Hematopoietic multipotent progenitor cell treated with erythropoietin and hydrocortisone succinate and interleukin-3 and kit ligand, for 17 days (in vitro differentiated cells): Measurements from ENCODE around the gene KIF26B.

Experiments
- DNase-seq: peaks from one replicate; pipeline ENCODE4 v3.0.0-alpha.2; 2015; ENCODE audit warnings: low spot score

Gene KIF26B

DNA sequence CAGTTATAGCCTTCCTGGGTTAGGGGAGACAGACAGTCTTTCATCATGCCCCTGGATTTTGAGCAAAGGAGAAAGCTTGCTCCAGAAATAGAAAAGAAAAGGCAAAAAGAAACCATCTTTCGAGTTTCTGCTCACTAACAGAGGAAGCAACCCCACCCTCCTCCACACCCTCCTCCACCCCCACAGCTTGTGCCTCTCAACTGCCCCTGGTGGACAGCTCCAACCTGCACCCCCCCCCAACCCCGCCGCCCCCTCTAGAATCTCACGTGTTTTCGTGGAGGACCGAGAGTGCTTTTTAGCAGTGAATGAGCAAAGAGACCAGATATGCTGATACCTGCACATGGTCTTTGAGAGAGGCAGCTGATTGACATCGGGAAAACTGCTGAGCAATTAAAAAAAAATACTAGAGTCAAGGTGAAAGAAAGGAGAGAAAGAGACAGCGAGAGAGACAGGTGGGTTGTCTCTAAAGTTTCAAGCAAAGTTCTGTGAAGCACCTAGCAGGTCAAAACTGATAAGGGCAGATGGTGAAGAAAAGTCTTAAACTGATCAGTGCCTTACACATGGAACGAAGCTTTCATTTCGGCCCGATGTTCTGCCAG lies 358.3 kb downstream of the KIF26B start:
- DNase-seq, result no peak

- DNase-seq, result no peak
Observed at GRCh38 chr1:245516284-245516759, 361.5 kb downstream of the KIF26B start.

- no peak for DNase-seq
Observed at GRCh38 chr1:245520611-245521010, 365.8 kb downstream of the KIF26B start.

DNA sequence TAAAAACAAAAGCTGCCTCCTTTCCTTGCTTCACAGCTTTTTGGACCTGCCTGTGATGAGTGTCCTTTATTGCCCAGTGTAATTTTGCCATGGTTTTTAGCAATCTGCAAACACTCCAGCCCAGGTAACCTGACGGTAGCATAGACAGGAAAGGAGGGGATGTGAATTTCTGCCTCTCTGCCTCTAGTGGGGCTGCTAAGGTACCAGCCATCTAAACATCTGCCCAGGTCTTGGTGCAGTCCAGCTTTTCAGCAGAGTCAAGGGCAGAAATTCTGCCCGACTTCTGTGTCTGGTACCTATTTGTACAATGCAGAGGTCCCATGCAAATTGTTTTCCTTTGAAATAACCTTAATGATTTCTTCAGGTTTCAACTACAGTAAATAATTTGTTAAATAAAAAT lies 371.4 kb downstream of the KIF26B start:
- no peak for DNase-seq

DNA sequence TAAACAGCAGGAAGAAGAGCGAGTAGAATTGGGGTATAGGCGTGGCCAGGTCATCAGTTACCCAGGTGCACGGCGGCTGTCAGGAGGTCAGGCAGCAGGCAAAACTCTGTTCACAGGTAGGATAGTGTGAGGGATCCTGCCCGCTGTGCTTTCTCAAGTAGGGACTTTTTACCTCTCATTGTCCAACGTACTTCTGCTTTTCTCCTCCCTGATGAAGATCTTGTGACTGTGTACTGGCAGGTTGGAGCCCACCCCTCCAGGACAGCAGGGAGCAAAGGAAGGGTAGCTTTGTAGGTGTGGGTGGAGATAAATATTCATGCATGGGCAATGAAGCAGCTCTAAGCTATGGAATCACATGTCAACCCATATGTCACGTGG lies 373.5 kb downstream of the KIF26B start:
- no peak for DNase-seq

GRCh38 chr1:245530937-245531336 lies 376.2 kb downstream of the KIF26B start:
- no peak for DNase-seq

DNA sequence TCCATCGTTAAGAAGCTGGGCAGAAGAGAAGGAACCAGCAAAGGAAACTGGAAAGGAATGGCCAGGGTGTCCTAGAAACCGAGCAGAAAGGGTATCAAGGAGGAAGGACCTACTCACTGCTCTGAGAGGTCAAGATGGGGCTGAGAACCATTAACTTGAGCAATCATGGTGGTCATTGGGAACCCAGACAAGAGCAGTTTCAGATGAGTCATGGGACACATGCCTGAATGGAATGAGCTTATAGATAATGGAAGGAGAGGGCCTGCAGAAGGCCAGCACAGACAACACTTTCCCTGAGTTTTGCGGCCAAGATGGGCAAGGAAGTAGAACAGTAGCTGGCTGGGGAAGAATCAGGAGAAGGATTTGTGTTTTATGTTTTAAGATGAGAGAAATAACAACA lies 383.2 kb downstream of the KIF26B start:
- no peak for DNase-seq

- no peak for DNase-seq
Observed at GRCh38 chr1:245538671-245539070, 383.9 kb downstream of the KIF26B start.

- no peak for DNase-seq
Observed at GRCh38 chr1:245541369-245541768, 386.6 kb downstream of the KIF26B start.

DNA sequence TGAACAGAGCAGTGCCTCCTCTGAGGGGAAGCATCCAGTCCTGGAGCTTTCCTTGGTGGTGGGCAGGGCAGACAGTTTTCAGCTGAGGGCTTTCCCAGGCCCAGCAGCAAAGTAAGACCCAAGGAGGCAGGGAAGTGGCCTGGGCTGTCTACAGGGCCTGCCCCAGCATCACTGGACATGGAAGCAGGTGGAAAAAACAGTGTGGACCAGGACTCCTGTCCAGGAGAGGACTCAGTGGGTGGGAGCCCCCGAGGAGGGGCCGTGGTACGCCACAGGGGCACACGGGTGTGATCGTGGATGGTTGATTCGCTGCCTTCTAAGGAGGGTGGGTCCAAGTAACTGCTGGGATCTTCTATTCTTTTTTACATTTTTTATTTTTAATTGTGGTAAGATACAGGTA lies 387.6 kb downstream of the KIF26B start:
- no peak for DNase-seq

DNA sequence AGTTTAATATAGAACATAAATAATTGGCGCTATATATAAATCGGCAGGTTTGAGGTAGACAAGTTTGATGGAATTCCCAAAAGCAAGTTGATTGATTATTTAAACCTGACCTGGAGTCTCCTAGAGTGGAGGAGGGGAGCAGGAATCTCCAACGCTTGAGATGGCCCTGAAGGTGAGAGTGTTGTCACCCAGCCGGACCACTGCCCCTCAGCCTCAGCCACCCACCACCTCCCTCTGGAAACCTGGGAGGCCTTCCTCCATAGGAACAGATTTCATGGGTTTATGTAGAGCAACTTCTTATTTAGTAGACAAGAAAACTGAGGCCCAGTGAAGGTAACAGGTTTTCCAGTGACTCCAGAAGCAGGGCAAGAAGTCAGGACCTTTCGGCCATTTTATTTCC lies 389.5 kb downstream of the KIF26B start:
- no peak for DNase-seq

DNA sequence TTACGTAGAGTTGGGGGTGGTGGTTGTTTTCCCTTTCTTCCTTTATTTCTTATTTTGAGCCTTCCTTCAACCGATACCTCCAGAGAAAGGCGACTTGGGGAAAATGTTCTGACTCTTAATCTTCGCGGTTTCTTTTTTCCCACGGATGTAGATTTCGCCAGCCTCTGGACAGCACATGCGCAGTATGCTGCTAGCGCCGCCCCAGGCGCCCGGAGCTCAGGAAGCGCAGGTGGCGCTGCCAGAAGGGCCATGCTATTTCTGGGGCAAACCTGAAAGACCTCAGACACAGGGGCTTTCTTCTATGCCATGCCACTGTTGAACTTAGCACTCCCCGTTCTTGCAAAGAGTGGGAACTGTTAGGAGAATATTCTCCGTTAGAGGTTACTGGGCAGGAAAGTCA lies 392.1 kb downstream of the KIF26B start:
- no peak for DNase-seq

- no peak for DNase-seq
Observed at GRCh38 chr1:245549996-245550719, 395.4 kb downstream of the KIF26B start.

DNA sequence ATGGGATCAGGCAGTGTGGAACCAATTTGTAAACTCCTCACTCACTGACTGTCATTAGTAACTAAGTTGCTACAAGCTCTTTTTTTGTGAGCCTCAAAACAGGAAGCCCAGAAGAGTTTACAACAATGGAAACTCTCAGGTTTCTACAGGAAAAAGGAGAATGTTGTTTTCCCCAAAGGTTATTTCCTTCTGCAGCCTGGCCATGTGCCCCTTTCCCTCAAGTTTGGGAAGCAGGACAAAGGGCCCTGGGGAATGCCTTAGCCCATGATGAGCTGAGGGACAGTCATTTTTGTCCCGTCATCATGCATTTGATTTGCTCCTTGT lies 395.9 kb downstream of the KIF26B start:
- no peak for DNase-seq

DNA sequence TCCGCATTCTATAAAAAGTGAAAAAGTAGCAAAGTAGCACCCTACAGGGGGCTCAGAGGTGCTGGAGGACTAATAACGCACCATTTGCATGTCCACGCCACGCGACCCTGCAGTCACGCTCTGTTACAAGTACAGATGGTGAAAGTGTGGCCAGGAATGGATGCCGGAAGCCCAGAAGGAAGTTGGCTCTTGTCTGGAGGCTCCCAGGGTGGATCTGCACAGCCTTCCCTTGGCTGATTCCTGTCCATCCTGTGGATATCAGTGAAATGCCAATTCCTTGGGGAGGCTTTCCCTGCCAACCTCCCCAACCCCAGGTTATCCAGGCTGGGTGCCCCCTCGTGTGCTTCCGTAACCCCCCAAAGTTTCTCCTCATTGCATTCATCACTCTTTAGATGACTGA lies 396.8 kb downstream of the KIF26B start:
- DNase-seq, result no peak

GRCh38 chr1:245552331-245552730 lies 397.5 kb downstream of the KIF26B start:
- no peak for DNase-seq

DNA sequence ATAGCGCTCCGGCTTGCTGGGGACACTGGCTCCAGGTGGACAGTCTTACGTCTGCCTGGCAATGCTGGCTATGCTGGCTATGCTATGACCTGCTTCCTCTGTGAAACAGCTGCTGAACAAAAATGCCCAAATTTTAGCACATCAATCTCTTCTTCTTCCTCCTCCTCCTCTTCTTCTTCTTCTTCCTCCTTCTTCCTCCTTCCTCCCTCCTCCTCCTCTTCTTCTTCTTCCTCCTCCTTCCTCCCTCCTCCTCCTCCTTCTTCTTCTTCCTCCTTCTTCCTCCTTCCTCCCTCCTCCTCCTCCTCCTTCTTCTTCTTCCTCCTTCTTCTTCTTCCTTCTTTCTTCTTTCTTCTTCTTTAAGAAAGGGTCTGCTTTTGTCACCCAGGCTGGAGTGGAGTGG lies 401.3 kb downstream of the KIF26B start:
- no peak for DNase-seq

GRCh38 chr1:245558069-245558468 lies 403.3 kb downstream of the KIF26B start:
- DNase-seq, result no peak

DNA sequence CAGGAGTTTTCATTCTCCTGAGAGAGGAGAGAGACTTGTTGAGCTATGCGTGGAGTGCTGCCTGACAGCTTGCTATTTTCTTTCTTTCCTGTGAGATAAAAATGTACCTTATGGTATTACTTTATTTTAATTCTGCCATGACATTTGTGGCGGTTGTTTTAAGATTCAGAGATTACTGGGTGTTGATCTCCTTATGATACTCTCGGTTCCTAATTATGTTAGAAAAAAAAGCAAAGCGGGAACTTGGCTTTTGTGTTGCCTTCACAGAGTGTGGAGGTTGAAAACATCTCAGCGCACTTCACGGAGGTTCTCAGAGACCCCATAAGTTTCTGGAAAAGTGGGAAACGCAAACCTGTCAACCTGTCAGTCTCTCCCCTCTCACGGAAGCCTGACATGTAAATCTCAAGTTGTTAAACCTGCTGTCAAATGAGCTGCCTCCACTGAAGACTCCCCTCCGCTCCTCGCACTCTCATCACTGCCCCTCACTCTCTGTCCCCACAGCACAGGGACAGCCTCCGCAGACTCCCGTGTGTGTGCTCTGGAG lies 405.6 kb downstream of the KIF26B start:
- no peak for DNase-seq

DNA sequence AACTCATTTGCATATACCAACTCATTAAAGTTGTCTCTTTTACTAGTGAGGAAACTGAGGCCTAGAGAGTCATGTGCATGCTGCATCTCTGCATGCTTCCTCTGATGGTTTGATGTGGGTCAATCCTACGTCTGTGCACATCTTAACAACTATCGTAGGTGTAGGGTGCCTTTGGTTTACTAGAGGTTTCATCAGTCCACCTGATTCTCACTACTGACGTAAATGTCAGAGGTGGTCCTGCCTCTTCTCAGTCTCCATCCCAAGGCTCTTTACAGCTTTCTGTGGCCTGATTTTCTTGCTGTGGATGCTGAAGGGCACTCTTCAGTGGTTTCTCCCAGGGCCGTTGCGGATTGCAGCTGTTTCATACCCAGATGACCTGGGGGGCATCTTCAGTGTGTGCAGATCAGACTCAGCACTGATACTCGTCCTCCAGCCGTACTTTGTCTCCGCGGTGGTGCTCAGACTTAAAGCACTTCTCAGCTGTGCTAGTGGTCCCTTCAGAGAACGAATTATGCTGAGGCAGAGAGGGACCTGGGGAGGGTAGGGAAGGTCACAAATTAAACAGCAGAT lies 407.0 kb downstream of the KIF26B start:
- DNase-seq, result no peak

DNA sequence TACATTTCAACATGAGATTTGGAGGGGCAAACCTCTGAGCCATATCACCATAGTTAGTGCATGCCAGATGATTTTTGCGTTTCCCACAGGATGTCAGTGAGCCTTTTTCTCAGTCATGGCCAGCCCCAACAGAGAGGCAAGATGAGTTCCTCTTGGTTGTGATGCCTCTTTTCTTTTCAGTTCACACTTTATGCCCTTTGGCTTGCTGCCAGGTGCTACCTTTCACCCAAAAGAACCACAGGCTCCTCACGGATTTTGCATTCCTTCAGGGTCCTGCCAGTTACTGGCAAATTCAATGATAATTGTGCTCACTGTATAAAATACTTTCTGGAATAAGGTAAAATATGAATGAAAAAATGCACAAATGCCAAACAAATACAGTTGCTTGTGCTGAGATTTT lies 411.3 kb downstream of the KIF26B start:
- DNase-seq, result no peak

GRCh38 chr1:245566952-245567351 lies 412.2 kb downstream of the KIF26B start:
- DNase-seq, result no peak

GRCh38 chr1:245571815-245572294 lies 417.1 kb downstream of the KIF26B start:
- no peak for DNase-seq
